Effector memory CD8-positive, alpha-beta T cell (primary cell): Measurements from ENCODE around the gene RIPOR1.
"Not testable (repeated sequence)": the region's sequence is repeated elsewhere in the genome, so short reads cannot be mapped to it uniquely, and the experiment has no call there.

Experiments
- ATAC-seq: fragments of 150-1000 bp; cut with Tn5 transposase; replicated peaks from 2 replicates; pipeline ENCODE4 v1.10.0; 2021; ENCODE audit warnings: mild to moderate bottlenecking, moderate library complexity
- DNase-seq, 3 experiments: peaks; one replicate each; pipeline ENCODE4 v3.0.0; 2021
- H3K27ac Mint-ChIP-seq, 2 donors: one replicate each; pipeline ENCODE4 v1.8.0; 2022; ENCODE audit warnings: mild to moderate bottlenecking in 2 of 2, mixed read lengths in 2 of 2, moderate library complexity in 2 of 2
- H3K27me3 Mint-ChIP-seq, 2 donors: one replicate each; pipeline ENCODE4 v1.8.0; 2022; ENCODE audit warnings: mixed read lengths in 2 of 2
- H3K36me3 Mint-ChIP-seq: one replicate; pipeline ENCODE4 v1.8.0; 2022; ENCODE audit warnings: mild to moderate bottlenecking, moderate library complexity, mixed read lengths; ENCODE audit not compliant: insufficient read depth
- H3K4me1 Mint-ChIP-seq, 2 donors: one replicate each; pipeline ENCODE4 v1.8.0; 2022; ENCODE audit warnings: low read depth in 2 of 2, mixed read lengths in 2 of 2
- H3K4me3 Mint-ChIP-seq, 2 donors: one replicate each; pipeline ENCODE4 v1.8.0; 2022; ENCODE audit warnings: mild to moderate bottlenecking in 2 of 2, mixed read lengths in 2 of 2, moderate library complexity in 2 of 2
- H3K9me3 Mint-ChIP-seq, 2 donors: one replicate each; pipeline ENCODE4 v1.8.0; 2022; ENCODE audit warnings: mixed read lengths in 2 of 2

The RIPOR1 gene

DNA sequence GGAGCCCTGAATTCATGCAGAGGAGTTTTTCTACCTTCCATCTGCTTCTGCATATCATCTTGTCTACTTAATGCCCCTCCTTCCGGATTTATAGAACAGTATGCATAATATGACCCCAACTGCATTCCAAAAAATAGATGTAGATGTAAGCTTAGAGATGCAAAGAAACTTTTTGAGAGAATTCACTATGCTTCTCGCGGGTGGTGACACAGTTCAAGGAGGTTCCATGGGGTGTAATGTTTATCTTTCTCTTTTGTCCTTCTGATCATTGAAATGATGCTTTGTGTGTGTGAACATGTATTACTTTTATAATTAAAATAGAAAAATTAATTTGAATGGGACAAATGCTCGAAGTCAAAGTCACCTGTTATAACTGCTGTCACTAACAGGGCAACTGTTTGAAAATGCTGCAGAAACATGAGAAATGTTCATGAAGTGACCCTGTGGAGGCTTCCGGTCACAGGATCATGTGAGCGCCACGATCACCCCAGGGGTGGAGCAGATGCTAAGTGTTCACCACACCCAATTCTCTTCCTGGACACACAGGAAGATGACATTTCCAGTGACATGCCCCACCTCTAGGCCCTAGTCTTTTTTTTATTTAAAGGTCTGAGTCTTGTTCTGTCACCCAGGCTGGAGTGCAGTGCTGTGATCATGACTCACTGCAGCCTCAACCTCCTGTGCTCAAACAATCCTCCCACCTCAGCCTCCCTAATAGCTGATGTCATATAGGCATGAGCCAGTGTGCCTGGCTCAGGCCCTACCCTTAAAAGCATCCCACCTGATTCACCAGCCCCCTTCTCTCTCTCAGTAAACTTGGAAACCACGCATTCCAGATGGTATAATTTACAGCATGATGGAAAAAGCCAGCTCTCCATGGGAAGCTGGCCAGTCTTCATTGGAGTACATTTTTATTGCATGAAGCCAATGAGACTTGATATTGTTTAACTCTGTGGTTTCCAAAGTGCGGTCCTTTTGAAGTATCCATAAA is 24.3 kb upstream of the RIPOR1 start:
- Mint-ChIP-seq H3K4me3 (peak overlapping the region; percentile 51 to 54), H3K36me3 (no peaks in the 10 kb centered on the region), H3K9me3 (no peaks in the 10 kb centered on the region), H3K4me1 (peaks cover 37 to 42% of the 10 kb centered on the region in 2 donors), H3K27ac (peak overlapping the region; percentile 87 to 90), H3K27me3 (no peaks in the 10 kb centered on the region)
- ATAC-seq = peak; percentile 91
- DNase-seq = peak in 1 of 3 experiments; percentile 29

DNA sequence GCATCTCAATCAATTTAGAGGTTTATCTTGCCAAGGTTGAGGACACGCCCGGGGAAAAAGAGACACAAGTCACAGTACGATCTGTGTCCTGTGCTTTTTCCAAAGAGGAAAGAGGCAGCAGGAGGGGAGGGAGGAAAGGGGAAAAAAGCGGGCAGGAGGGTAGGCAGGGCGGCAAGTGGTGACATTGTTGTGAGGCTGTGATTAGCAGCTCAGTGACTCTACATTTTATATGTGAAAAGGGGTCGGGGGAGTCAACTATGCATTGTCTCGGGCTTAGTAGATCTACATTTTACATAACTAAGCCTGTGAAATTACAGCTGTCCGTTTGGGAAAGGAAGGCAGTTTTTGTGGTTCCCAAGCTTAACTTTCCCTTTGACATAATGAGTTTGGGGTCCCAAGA is 22.2 kb upstream of the RIPOR1 start:
- ATAC-seq (no peak), DNase-seq (no peak)
- no peaks in the 10 kb centered on the region for H3K9me3 Mint-ChIP-seq
- H3K27me3 Mint-ChIP-seq = no peaks in the 10 kb centered on the region
- peaks cover 35 to 40% of the 10 kb centered on the region in 2 donors for H3K4me1 Mint-ChIP-seq
- H3K36me3 Mint-ChIP-seq = no peaks in the 10 kb centered on the region
- H3K27ac Mint-ChIP-seq = peak overlapping the region; percentile 90 to 91
- H3K4me3 Mint-ChIP-seq = peak overlapping the region in 1 of 2 donors; percentile 41

DNA sequence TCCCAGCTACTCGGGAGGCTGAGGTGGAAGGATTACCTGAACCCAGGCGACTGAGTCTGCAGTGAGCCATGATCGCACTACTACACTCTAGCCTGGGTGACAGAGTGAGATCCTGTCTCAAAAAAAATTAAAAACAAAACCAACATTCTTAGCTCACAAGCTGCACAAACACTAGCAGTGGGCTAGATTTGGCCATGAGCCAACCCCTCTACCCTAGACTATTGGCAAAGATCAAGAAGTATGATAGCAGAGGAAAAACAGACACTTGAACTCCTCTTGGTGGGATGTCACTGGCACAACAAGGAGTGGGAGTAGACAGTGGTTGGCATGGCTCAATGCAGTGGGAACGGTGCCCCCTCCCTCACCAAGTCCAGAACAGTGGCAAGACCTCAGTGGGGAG is 19.6 kb upstream of the RIPOR1 start:
- Mint-ChIP-seq H3K27ac (peak overlapping the region in 1 of 2 donors; percentile 46), H3K27me3 (no peaks in the 10 kb centered on the region), H3K4me3 (no peak overlapping the region), H3K36me3 (no peaks in the 10 kb centered on the region), H3K9me3 (no peaks in the 10 kb centered on the region), H3K4me1 (peaks cover 29 to 32% of the 10 kb centered on the region in 2 donors)
- DNase-seq (no peak), ATAC-seq (no peak)

DNA sequence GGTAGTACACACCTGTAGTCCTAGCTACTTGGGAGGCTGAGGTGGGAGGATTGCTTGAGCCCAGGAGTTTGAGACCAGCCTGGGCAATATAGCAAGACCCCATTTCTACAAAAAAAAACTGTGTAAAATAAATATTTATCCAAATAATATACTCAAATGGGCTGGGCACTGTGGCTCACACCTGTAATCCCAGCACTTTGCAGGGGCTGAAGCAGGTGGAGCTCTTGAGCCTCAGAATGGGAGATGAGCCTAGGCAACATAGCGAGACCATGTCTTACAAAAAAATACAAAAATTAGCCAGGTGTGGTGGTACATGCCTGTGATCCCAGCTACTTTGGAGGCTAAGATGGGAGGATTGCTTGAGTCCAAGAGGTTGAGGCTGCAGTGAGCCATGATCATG is 14.7 kb upstream of the RIPOR1 start:
- peaks cover 8 to 12% of the 10 kb centered on the region in 2 donors for H3K4me1 Mint-ChIP-seq
- H3K4me3 Mint-ChIP-seq, H3K9me3 Mint-ChIP-seq, ATAC-seq, DNase-seq, H3K27ac Mint-ChIP-seq, H3K36me3 Mint-ChIP-seq, H3K27me3 Mint-ChIP-seq: not testable (repeated sequence)

DNA sequence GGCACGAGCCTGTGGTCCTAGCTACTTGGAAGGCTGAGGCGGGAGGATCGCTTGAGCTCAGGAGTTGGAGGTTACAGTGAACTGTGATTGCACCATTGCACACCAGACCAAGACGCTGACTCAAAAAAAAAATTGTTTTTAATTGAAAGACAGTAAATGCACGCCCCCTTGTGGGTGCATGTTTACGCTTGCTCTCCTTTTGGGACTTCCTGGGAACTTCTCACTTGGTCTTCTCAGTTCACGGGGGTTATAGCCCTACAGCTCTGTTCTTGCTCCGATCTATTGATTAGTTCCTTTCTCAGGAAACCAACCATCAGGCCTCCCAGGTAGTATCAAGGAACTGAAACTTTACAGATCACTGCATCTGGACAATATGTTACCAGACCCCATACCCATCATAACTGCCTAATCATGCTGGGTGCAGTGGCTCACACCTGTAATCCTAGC is 14.2 kb upstream of the RIPOR1 start:
- peak overlapping the region; percentile 74 to 79 for H3K27ac Mint-ChIP-seq
- peaks cover 6 to 9% of the 10 kb centered on the region in 2 donors for H3K4me1 Mint-ChIP-seq
- H3K27me3 Mint-ChIP-seq = no peaks in the 10 kb centered on the region
- H3K9me3 Mint-ChIP-seq = no peaks in the 10 kb centered on the region
- no peak overlapping the region for H3K4me3 Mint-ChIP-seq
- ATAC-seq (peak; percentile 88), DNase-seq (peak; percentile 76 to 80 (median 77))
- no peaks in the 10 kb centered on the region for H3K36me3 Mint-ChIP-seq

DNA sequence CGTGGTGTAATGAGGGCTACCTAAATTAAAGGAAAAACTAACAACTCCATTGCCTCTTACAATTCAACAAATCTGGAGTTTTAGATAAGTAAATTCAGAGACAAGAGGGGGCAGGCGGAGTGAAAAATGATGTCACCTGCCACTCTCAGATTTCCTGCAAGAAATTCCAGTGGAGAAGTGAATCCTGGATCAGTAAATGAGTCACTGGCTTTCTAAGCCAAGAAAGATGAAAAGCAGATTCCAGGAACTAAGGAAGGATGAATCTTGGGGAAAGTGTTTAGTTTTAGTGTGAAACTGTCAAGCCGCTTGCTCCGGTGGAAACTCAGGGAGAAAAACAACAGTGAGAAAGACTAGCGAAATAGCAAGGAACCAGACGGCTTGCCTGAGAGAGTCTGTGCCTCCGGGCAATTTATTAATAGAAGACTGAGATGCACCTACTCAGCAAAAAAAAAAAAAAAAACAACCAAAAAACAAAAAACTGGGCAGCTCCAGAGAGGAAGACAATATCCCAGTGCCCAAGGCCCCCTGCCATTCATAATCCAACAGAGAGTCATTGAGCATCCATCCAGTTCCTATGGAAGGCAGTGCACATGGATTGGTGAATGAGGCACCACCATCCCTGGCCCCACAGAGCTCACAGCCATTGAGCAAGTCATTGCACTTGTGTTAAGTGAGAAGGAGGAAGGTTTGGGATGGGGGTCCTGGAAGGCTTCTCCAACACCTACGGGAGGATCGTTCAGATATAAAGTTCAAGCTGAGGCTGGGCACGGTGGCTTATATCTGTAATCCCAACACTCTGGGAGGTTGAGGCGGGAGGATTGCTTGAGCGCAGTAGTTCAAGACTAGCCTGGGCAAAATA is 12.1 kb upstream of the RIPOR1 start:
- H3K27me3 Mint-ChIP-seq = no peaks in the 10 kb centered on the region
- H3K27ac Mint-ChIP-seq = no peak overlapping the region
- DNase-seq (no peak), ATAC-seq (no peak)
- H3K36me3 Mint-ChIP-seq = peaks cover 6% of the 10 kb centered on the region
- no peak overlapping the region for H3K4me3 Mint-ChIP-seq
- H3K4me1 Mint-ChIP-seq = peaks cover 15 to 19% of the 10 kb centered on the region in 2 donors
- no peaks in the 10 kb centered on the region for H3K9me3 Mint-ChIP-seq

DNA sequence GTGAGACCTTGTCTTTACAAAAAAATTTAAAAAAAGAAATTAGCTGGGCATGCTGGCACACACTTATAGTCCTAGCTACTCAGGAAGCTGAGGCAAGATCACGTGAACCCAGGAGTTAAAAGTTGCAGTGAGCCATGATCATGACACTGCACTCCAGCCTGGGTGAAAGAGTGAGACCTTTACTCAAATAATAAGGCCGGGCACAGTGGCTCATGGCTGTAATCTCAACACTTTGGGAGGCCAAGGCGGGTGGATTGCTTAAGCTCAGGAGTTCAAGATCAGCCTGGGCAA is 11.5 kb upstream of the RIPOR1 start:
- H3K27ac Mint-ChIP-seq = no peak overlapping the region

DNA sequence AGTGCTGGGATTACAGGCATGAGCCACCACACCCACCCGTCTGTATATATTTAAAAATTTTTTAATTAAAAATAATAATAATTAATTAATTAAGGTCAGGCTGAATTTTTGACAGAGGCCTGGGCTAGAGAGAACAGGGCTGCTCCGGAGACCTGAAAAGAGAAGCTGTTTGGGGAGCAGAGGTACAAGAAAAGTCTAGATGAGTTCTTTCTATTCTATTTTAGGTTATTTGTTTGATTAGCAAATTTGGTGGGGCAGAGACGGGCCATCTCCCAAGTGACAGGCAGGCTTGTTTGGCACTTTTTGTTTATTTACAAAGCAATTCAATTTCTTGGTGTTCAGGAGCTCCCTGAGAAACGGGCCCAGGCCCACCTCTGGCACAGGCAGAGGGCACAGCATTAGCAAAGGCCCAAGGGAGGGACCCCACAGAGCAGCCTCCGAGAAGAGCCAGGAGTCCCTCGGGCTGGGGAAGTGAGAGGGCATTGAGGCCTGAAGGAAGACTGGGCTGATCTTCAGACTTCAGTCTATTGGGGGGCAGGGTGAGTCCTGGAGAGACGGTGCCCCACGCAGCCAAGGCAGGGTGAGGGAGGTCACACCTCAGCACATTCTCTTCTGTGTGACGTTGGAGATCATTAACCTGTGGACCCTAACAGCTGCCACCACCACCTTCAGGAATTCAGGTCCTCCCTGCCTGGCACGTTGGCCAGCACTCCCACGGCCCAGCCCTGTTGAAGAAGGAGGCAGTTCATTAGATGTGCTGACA is 10.8 kb upstream of the RIPOR1 start:
- Mint-ChIP-seq H3K4me1 (peaks cover 13 to 19% of the 10 kb centered on the region in 2 donors), H3K36me3 (peaks cover 6% of the 10 kb centered on the region), H3K27ac (peak overlapping the region in 1 of 2 donors; percentile 29), H3K9me3 (no peaks in the 10 kb centered on the region), H3K4me3 (peak overlapping the region in 1 of 2 donors; percentile 17), H3K27me3 (no peaks in the 10 kb centered on the region)
- no peak for ATAC-seq
- DNase-seq = no peak

More for the DNA sequence above, 11.5 kb upstream of the RIPOR1 start:
- peaks cover 6% of the 10 kb centered on the region for H3K36me3 Mint-ChIP-seq
- DNase-seq (no peak), ATAC-seq (no peak)
- peaks cover 15 to 19% of the 10 kb centered on the region in 2 donors for H3K4me1 Mint-ChIP-seq
- H3K27me3 Mint-ChIP-seq = no peaks in the 10 kb centered on the region
- H3K9me3 Mint-ChIP-seq = no peaks in the 10 kb centered on the region
- no peak overlapping the region for H3K4me3 Mint-ChIP-seq

DNA sequence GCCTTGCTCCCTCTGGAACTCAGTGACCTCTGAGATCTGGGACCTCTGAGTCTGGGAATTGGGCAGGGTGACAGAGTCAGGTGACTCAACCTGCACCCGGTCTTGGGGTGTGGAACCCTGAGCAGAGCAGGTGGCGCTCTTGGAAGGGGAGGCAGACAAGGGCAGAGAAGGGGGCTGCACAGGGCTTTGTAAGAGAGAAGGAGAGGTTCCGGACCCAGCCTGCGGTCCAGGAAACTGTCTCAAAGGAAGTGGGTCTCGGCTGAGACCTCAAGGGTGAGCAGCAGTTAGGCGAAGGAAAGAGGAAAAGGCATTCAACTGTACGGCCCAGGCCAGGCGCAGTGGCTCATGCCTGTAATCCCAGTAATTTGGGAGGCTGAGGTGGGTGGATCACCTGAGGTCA is 10.0 kb upstream of the RIPOR1 start:
- peak overlapping the region in 1 of 2 donors; percentile 49 for H3K4me3 Mint-ChIP-seq
- ATAC-seq = no peak
- no peak for DNase-seq
- H3K36me3 Mint-ChIP-seq = peaks cover 6% of the 10 kb centered on the region
- no peaks in the 10 kb centered on the region for H3K9me3 Mint-ChIP-seq
- H3K27me3 Mint-ChIP-seq = no peaks in the 10 kb centered on the region
- peak overlapping the region in 1 of 2 donors; percentile 71 for H3K27ac Mint-ChIP-seq
- peaks cover 13 to 19% of the 10 kb centered on the region in 2 donors for H3K4me1 Mint-ChIP-seq

DNA sequence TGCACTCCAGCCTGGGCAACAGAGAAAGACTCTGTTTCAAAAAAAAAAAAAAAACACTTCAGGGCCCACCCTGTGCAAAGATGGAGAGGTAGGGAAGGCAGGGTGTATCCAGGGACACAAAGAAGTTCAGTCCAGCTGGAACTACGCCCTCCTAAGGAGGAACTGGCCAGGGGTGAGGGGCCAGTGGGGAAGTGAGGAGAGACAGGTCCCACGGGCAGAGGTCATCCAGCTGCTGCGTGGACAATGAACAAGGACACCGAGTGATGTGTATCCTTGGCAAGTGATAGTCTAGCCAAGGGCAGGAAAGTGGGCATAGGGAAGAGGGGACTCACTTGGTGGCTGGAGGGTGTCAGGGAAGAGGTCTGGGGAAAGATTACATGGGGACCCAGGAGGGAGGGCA is 9.4 kb upstream of the RIPOR1 start:
- H3K27me3 Mint-ChIP-seq = no peaks in the 10 kb centered on the region
- peaks cover 13 to 19% of the 10 kb centered on the region in 2 donors for H3K4me1 Mint-ChIP-seq
- no peak for ATAC-seq
- DNase-seq = no peak
- H3K27ac Mint-ChIP-seq = peak overlapping the region; percentile 13 to 71
- no peak overlapping the region for H3K4me3 Mint-ChIP-seq
- no peaks in the 10 kb centered on the region for H3K9me3 Mint-ChIP-seq
- H3K36me3 Mint-ChIP-seq = peaks cover 6% of the 10 kb centered on the region

DNA sequence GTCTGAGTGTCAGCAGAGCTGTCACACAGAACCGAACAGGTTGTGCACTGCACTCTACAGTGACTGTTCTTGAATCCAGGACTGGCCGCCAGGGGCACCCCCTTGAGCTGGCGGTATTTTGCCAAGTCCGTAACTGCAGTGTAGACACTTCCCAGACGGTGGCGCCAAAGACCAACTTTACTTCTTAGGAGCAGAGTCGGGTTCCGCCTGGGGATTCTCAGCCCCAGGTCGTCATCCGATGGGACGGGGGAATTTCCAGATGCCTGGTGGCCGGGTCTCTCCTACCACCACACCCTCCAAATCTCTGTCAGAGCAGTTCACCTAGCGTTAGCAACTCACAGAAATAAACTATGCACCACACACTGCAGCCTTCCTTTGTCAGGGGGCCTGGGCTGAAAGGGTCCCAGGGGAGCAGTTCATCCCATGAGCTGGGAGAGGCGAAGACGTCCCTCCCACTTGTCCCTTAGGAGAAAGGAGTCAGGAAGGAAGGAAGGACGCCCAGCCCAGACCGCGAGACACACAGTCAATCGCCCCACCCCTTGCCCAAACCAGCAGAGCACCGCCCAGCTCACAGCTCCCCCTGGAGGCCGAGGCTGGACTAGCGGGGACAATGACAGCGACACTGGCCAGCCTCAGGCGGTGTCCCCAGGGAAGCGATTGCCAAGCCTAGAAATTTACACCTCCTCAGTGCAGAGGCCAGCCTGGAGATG is 7.4 kb upstream of the RIPOR1 start:
- peak; percentile 87 for ATAC-seq
- peaks cover 11 to 16% of the 10 kb centered on the region in 2 donors for H3K4me1 Mint-ChIP-seq
- peak; percentile 97 to 99 (median 98) for DNase-seq
- H3K9me3 Mint-ChIP-seq = no peaks in the 10 kb centered on the region
- peak overlapping the region; percentile 91 to 97 for H3K4me3 Mint-ChIP-seq
- H3K27me3 Mint-ChIP-seq = no peaks in the 10 kb centered on the region
- peaks cover 6% of the 10 kb centered on the region for H3K36me3 Mint-ChIP-seq
- H3K27ac Mint-ChIP-seq = peak overlapping the region; percentile 95 to 99

DNA sequence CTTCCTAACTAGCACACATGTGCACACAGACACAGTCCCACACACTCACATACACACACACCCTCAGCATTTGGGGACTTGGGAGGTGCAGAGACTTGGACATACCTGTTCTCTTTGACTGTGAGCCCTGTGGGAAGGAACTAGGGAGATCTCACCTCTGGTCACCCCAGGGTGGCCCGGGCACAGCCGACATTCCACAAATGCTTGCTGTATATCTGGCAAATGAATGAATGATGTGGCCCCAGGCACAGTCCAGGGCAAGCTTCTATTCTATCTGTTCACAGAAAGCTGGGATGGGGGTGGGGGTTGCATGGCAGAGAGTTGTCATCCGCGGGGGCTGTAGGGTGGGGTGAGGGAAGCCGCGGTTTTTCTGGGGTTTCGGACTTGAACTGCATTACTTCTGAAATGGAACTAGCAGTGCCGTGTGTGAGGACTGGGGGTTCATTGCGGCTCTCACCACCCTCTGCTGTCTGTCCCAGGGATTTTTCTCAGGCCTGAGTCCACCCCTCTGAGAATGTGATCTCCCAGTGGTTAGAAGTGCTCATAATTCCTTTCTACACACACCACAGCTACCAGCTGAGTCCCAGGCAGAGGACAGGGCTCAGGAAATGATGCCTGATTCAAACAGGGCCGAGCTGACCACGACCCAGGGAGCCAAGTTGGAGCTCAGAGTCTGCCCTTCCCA is 3.3 kb upstream of the RIPOR1 start:
- Mint-ChIP-seq H3K4me3 (no peak overlapping the region), H3K4me1 (peaks cover 15 to 16% of the 10 kb centered on the region in 2 donors), H3K9me3 (no peaks in the 10 kb centered on the region), H3K27me3 (peaks cover 0 to 9% of the 10 kb centered on the region in 2 donors), H3K27ac (no peak overlapping the region), H3K36me3 (peaks cover 9% of the 10 kb centered on the region)
- ATAC-seq = no peak
- DNase-seq = no peak
